Right lobe of liver (tissue), 4 donors: ENCODE data around the gene RAP1GAP.

ENCODE experiments used
- POLR2A ChIP-seq: fragments of 450-650 bp; IDR thresholded peaks from one replicate; pipeline ENCODE4 v1.6.1; 2017; ENCODE audit warnings: antibody characterized with exemption, mild to moderate bottlenecking
- TF ChIP-seq, protein P1 (sequence below), 4 donors: fragments of 200-600 bp in 3 of 4; fragments of 450-650 bp in 1 of 4; IDR thresholded peaks; one replicate each; pipeline versions ENCODE4 v1.5.1 to v1.8.0; 2016 to 2022; ENCODE audit warnings: antibody characterized with exemption in 4 of 4, mild to moderate bottlenecking in 2 of 4
- donor health status: DM: no; HTN: no; CAD: no.
- donor health status: DM: no; HTN: no; CAD: no.
- donor health status: DM: no; HTN: yes; CAD: no.

DNA sequence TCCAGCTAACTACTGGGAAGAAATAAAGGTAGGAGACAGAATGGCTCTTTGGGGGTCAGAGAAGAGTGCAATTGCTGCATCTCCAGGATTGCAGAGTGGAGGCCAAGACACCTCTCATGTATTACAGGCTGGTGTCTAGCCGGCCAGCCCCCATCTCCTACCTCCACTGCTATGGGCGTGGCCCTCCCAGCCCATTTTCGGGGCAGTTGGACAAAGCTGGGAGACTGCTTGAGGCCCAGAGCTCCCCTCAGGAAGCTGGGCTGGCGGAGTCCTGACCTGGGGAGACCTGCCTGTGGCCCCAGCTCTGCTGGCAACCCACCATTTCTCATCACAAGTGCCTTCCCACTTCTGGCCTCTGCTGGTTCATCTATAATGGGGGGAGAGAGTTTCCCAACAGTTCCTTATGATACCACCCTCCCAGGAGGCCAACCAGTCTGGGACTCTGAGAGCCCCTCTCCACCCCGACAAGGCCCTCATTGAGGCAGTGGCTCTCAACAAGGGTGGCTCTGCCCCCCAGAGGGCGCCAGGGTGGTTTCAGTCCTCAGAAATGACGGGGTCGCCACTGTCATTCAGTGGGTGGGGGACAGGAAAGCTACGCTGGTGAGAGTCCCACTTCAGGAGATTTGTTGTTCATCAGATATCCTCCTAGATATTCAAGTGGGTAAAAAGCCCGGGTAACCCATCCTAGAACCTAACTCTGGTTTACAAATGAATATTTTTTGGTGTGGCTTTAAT, 11.5 kb downstream of the RAP1GAP start:
- TF ChIP-seq, protein P1, sequence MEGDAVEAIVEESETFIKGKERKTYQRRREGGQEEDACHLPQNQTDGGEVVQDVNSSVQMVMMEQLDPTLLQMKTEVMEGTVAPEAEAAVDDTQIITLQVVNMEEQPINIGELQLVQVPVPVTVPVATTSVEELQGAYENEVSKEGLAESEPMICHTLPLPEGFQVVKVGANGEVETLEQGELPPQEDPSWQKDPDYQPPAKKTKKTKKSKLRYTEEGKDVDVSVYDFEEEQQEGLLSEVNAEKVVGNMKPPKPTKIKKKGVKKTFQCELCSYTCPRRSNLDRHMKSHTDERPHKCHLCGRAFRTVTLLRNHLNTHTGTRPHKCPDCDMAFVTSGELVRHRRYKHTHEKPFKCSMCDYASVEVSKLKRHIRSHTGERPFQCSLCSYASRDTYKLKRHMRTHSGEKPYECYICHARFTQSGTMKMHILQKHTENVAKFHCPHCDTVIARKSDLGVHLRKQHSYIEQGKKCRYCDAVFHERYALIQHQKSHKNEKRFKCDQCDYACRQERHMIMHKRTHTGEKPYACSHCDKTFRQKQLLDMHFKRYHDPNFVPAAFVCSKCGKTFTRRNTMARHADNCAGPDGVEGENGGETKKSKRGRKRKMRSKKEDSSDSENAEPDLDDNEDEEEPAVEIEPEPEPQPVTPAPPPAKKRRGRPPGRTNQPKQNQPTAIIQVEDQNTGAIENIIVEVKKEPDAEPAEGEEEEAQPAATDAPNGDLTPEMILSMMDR (IDR thresholded peaks at IDR 0.05): peak in 1 of 4 donors; percentile 6
- no peak for TF ChIP-seq POLR2A
